Body of pancreas (tissue), 4 donors: ENCODE measurements around the gene NOPCHAP1. TPM values are rescaled to one million over a fixed set of nuclear protein-coding genes. Genes with fewer than 3 reads are reported as not detected.

ENCODE experiments used
- ATAC-seq: fragments of 150-250 bp; one replicate; pipeline ENCODE4 v1.9.1; 2016
- DNase-seq, 4 donors: peaks; one replicate each; pipeline ENCODE4 v3.0.0-alpha.2; 2019
- H3K27ac ChIP-seq, 4 donors: fragments of 200-600 bp; sonication (generic); 1 replicate in 3 of 4; 2 replicates in 1 of 4; pipeline versions ENCODE4 v1.5.1 to v1.6.1; 2016 to 2019; ENCODE audit warnings: mild to moderate bottlenecking in 1 of 4, mixed read lengths in 1 of 4, moderate library complexity in 1 of 4
- H3K27me3 ChIP-seq, 2 donors: fragments of 200-600 bp; sonication (generic); one replicate each; pipeline ENCODE4 v1.6.0; 2016; ENCODE audit warnings: mild to moderate bottlenecking in 1 of 2
- H3K36me3 ChIP-seq, 2 donors: fragments of 200-600 bp; sonication (generic); replicated peaks in 1 of 2; 2 replicates each; pipeline ENCODE4 v1.5.1; 2016; ENCODE audit warnings: low read depth in 2 of 2; ENCODE audit not compliant: insufficient read depth in 1 of 2
- H3K4me1 ChIP-seq: fragments of 200-600 bp; sonication (generic); one replicate; pipeline ENCODE4 v1.6.0; 2016
- H3K4me3 ChIP-seq, 2 donors: fragments of 200-600 bp; sonication (generic); 1 replicate in 1 of 2; 2 replicates in 1 of 2; pipeline ENCODE4 v1.5.1; 2016 to 2019
- H3K9me3 ChIP-seq, 3 donors: fragments of 200-600 bp; sonication (generic); 1 replicate in 2 of 3; 2 replicates in 1 of 3; pipeline ENCODE4 v1.5.1; 2016
- CTCF ChIP-seq, 7 experiments: fragments of 450-650 bp in 4 of 7; fragments of 200-600 bp in 3 of 7; sonication (generic) in 3 of 7; IDR thresholded peaks; one replicate each; pipeline ENCODE4 v1.5.1; 2016 to 2019; ENCODE audit warnings: antibody characterized with exemption in 7 of 7
- POLR2A ChIP-seq, 3 donors: fragments of 450-650 bp; IDR thresholded peaks; one replicate each; pipeline ENCODE4 v1.6.1; 2016; ENCODE audit warnings: antibody characterized with exemption in 3 of 3, mild to moderate bottlenecking in 2 of 3
- WGBS, 2 donors: methylation state at CpG; one replicate each; pipeline ENCODE4 v1.1.5; 2017; 5-methylcytosine and 5-hydroxymethylcytosine counted together
- intact Hi-C: fragments of 100-400 bp; cut with DNase I; formaldehyde crosslinking; loops from one replicate; pipeline ENCODE4 v1.15.1; 2023
- total RNA-seq, 2 donors: library from RNA; depleted of rRNA; stranded (reverse); fragments of >200 nt; gene quantifications; one replicate each; pipeline ENCODE4 v1.1.0, GENCODE V29; 2016

The NOPCHAP1 gene
- 1 to 10 TPM; 5.9 to 6.5 TPM for total RNA-seq

GRCh38 chr12:104986022-104986941 is at the start of gene NOPCHAP1:
Gene NOPCHAP1 (plus strand): TSS chr12:104986316. CDS start chr12:104986353, 37 bp downstream.
- TF ChIP-seq CTCF (IDR thresholded peaks at IDR 0.05) (no peak), POLR2A (IDR thresholded peaks at IDR 0.05) (peak; percentile 41 to 78 (median 75))
- WGBS, 2 donors = 0% methylated on average over 19 to 54 of the region's 59 CpGs
- Histone ChIP-seq H3K4me3 (peak within 1 kb of the TSS; percentile 50 to 93), H3K27ac (peak within 1 kb of the TSS in 3 of 4 donors; percentile 56 to 80 (median 75)), H3K27me3 (no peaks in the 10 kb centered on the region), H3K9me3 (no peaks in the 10 kb centered on the region), H3K4me1 (peaks cover 24% of the 10 kb centered on the region), H3K36me3 (no peaks in the 10 kb centered on the region)
- intact Hi-C loops = no loop called here
- ATAC-seq (peak; percentile 99), DNase-seq (peak; percentile 93 to 95 (median 94))

- no peaks in the 10 kb centered on the region for H3K4me1 ChIP-seq
- TF ChIP-seq POLR2A (IDR thresholded peaks at IDR 0.05) (no peak), CTCF (IDR thresholded peaks at IDR 0.05) (no peak)
- no peaks in the 10 kb centered on the region for H3K27me3 ChIP-seq
- intact Hi-C loops = no loop called here
- no peak overlapping the region for H3K27ac ChIP-seq
- no peak overlapping the region for H3K4me3 ChIP-seq
- DNase-seq (no peak), ATAC-seq (no peak)
- H3K9me3 ChIP-seq = no peaks in the 10 kb centered on the region
- WGBS, 2 donors = 78% methylated on average over 3 of the region's 3 CpGs
- H3K36me3 ChIP-seq = no peaks in the 10 kb centered on the region
Observed at GRCh38 chr12:104938371-104938770, 47.7 kb upstream of the NOPCHAP1 start.

- ATAC-seq = no peak
- H3K4me1 ChIP-seq = peaks cover 4% of the 10 kb centered on the region
- no peaks in the 10 kb centered on the region for H3K36me3 ChIP-seq
Observed at GRCh38 chr12:104939089-104939488, 47.0 kb upstream of the NOPCHAP1 start.

GRCh38 chr12:104941454-104941853 is 44.7 kb upstream of the NOPCHAP1 start:
- no peak for DNase-seq
- H3K4me1 ChIP-seq = peaks cover 13% of the 10 kb centered on the region
- WGBS, 2 donors = 91 to 94% methylated on average over 3 of the region's 3 CpGs
- no peaks in the 10 kb centered on the region for H3K36me3 ChIP-seq
- TF ChIP-seq CTCF (IDR thresholded peaks at IDR 0.05) = no peak
- TF ChIP-seq POLR2A (IDR thresholded peaks at IDR 0.05) = no peak
- ATAC-seq = no peak
- intact Hi-C loops = no loop called here
- H3K4me3 ChIP-seq = no peak overlapping the region
- H3K27me3 ChIP-seq = no peaks in the 10 kb centered on the region
- no peak overlapping the region for H3K27ac ChIP-seq
- H3K9me3 ChIP-seq = no peaks in the 10 kb centered on the region

More at GRCh38 chr12:104939089-104939488, 47.0 kb upstream of the NOPCHAP1 start:
- intact Hi-C loops = no loop called here
- no peak for TF ChIP-seq CTCF (IDR thresholded peaks at IDR 0.05)
- TF ChIP-seq POLR2A (IDR thresholded peaks at IDR 0.05) = no peak
- no peak for DNase-seq
- Histone ChIP-seq H3K27ac (no peak overlapping the region), H3K27me3 (no peaks in the 10 kb centered on the region), H3K9me3 (no peaks in the 10 kb centered on the region), H3K4me3 (no peak overlapping the region)
- 97 to 98% methylated on average over 2 of the region's 2 CpGs for WGBS, 2 donors
